Kidney epithelial cell (primary cell): ENCODE results near the gene KAT5. TPM values are rescaled to one million over a fixed set of nuclear protein-coding genes. Genes with fewer than 3 reads are reported as not detected.
"Not testable (repeated sequence)": the region's sequence is repeated elsewhere in the genome, so short reads cannot be mapped to it uniquely, and the experiment has no call there.

Experiments
- DNase-seq: peaks from one replicate; pipeline ENCODE4 v3.0.0-alpha.2; 2010; ENCODE audit warnings: low read depth
- H3K27me3 ChIP-seq: 2 replicates; pipeline ENCODE4 v1.6.0; 2011; ENCODE audit warnings: low read length; ENCODE audit not compliant: control insufficient read depth, insufficient read depth
- H3K36me3 ChIP-seq: 2 replicates; pipeline ENCODE4 v1.5.1; 2011; ENCODE audit warnings: low read length; ENCODE audit not compliant: control insufficient read depth, insufficient read depth
- H3K4me3 ChIP-seq: 2 replicates; pipeline ENCODE4 v1.5.1; 2011; ENCODE audit warnings: low read depth, mild to moderate bottlenecking, control low read depth, low read length
- total RNA-seq: library from RNA; depleted of rRNA; stranded (reverse); fragments of >200 nt; gene quantifications from 2 replicates; pipeline ENCODE4 v1.2.3, GENCODE V29; 2015
- TF ChIP-seq, protein P1 (sequence below): IDR thresholded peaks from 2 replicates; pipeline ENCODE4 v1.5.1; 2011; ENCODE audit warnings: mild to moderate bottlenecking, moderate library complexity, low read length, control low read depth, inconsistent platforms; ENCODE audit not compliant: insufficient read depth, poor library complexity, severe bottlenecking

The KAT5 gene
- total RNA-seq, 1 donor from 2014 or later = 73.3 TPM

DNA sequence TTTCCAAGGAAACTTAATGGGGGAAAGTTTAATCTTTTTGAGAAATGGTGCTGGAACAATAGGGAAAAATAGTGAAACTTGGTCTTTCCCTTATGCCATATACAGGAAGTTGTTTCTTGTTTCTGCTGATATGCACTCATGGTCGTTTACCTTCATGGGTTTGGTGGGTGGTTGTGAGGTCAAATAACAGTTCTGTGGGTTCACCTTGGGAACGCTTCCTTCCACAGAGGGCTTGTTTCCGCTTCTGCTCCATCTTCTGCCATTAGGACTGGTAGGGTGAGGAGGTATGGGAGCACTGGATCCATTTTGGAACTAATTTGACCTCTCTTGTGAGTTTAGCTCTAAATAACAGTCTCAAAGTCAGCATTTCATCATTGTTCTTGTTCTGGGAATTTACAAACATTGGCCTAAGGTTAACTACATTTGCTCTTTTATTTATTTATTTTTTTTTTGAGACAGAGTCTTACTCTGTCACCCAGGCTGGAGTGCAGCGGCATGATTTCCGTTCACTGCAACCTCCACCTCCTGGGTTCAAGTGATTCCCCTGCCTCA lies 31.8 kb upstream of the KAT5 start:
- TF ChIP-seq, protein P1, sequence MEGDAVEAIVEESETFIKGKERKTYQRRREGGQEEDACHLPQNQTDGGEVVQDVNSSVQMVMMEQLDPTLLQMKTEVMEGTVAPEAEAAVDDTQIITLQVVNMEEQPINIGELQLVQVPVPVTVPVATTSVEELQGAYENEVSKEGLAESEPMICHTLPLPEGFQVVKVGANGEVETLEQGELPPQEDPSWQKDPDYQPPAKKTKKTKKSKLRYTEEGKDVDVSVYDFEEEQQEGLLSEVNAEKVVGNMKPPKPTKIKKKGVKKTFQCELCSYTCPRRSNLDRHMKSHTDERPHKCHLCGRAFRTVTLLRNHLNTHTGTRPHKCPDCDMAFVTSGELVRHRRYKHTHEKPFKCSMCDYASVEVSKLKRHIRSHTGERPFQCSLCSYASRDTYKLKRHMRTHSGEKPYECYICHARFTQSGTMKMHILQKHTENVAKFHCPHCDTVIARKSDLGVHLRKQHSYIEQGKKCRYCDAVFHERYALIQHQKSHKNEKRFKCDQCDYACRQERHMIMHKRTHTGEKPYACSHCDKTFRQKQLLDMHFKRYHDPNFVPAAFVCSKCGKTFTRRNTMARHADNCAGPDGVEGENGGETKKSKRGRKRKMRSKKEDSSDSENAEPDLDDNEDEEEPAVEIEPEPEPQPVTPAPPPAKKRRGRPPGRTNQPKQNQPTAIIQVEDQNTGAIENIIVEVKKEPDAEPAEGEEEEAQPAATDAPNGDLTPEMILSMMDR = no peak
- H3K4me3 ChIP-seq = no peak overlapping the region
- H3K36me3 ChIP-seq = no peaks in the 10 kb centered on the region
- DNase-seq = no peak
- no peaks in the 10 kb centered on the region for H3K27me3 ChIP-seq

DNA sequence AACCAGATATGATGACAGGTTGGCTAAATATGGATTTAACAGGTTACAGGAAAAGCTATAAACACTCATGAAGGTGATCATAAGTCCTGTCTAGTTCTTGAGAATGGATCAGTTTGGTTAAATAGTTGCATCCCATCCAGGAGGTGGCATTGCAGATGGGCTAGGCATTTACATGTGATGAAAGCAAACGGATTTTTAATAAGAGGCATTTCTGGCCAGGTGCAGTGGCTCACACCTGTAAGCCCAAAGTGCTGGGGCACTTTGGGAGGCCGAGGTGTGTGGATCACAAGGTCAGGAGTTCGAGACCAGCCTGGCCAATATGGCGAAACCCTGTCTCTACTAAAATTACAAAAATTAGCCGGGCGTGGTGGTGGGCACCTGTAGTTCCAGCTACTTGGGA lies 28.6 kb upstream of the KAT5 start:
- not testable (repeated sequence) for H3K4me3 ChIP-seq, H3K27me3 ChIP-seq, DNase-seq, H3K36me3 ChIP-seq

DNA sequence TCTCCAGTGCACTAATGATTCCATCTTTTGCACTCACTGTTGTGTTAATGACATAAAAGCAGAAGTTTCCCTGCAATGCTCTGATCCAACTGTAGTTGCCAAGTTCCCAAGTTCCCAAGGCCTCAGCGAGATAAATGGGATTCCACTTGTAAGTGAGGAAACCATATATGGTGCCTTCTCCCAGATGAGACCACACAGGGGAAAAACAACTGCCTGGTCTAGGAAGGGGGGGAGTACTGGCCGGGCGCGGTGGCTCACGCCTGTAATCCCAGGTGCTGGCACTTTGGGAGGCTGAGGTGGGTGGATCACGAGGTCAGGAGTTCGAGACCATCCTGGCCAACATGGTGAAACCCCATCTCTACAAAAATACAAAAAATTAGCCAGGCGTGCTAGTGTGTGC lies 26.1 kb upstream of the KAT5 start:
- TF ChIP-seq, protein P1 = no peak
- Histone ChIP-seq H3K27me3 (no peaks in the 10 kb centered on the region), H3K4me3 (no peak overlapping the region), H3K36me3 (no peaks in the 10 kb centered on the region)
- DNase-seq = no peak

GRCh38 chr11:65691847-65692246 lies 20.2 kb upstream of the KAT5 start:
- not testable (repeated sequence) for DNase-seq, H3K36me3 ChIP-seq, H3K27me3 ChIP-seq, H3K4me3 ChIP-seq

DNA sequence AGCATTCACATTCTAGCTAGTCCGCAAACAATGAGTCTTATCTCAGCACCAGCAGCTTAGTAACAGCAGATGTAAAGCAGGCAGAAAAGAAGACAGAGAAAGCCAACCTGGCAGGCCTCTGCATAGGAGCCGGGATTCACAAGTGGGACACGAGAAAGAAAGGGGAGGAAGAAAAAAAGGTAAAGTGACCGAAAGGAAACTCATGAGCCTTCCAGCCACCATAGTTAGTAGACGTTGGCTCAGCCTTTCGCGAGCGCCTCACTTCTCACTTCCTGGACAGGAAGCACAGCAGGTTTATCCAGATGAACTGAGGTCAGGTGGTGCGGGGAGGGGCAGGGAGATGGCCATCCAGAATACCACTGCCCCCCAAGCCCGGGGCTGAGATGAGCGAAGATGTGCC lies 19.7 kb upstream of the KAT5 start:
- TF ChIP-seq, protein P1 = no peak
- Histone ChIP-seq H3K36me3 (no peaks in the 10 kb centered on the region), H3K27me3 (no peaks in the 10 kb centered on the region), H3K4me3 (no peak overlapping the region)
- no peak for DNase-seq

GRCh38 chr11:65695459-65696241 lies 16.4 kb upstream of the KAT5 start:
- TF ChIP-seq, protein P1 = no peak
- no peaks in the 10 kb centered on the region for H3K27me3 ChIP-seq
- DNase-seq = peak; percentile 32
- H3K36me3 ChIP-seq = no peaks in the 10 kb centered on the region
- no peak overlapping the region for H3K4me3 ChIP-seq
